ENCODE results near the gene ENPP3.

- TF ChIP-seq POLR2A (IDR thresholded peaks at IDR 0.05) (no peak), CTCF (IDR thresholded peaks at IDR 0.05) (no peak)
Measured at GRCh38 chr6:131642565-131642964, 5.5 kb downstream of the ENPP3 start.
